ENCODE data around the gene ABHD8.

Gene ABHD8

GRCh38 chr19:17311455-17312188, 8.4 kb upstream of the ABHD8 start:
- no peak overlapping the region for H2AFZ ChIP-seq (ENCODE audit: low read length)
- peaks cover 56% of the 10 kb centered on the region for H3K79me2 ChIP-seq (ENCODE audit: insufficient read depth, low read length)
- peaks cover 29% of the 10 kb centered on the region for H4K20me1 ChIP-seq (ENCODE audit: insufficient read depth, low read length, poor library complexity, severe bottlenecking)
- H3K4me2 ChIP-seq (ENCODE audit: low read depth, low read length, poor library complexity, severe bottlenecking) = peak overlapping the region; percentile 81
- H3K27me3 ChIP-seq (ENCODE audit: insufficient read depth, low read length, poor library complexity, severe bottlenecking) = peaks cover 4% of the 10 kb centered on the region
- H3K4me1 ChIP-seq (ENCODE audit: insufficient read depth, low read length, poor library complexity, severe bottlenecking) = peaks cover 16% of the 10 kb centered on the region
- H3K36me3 ChIP-seq (ENCODE audit: insufficient read depth, low read length) = peaks cover 23% of the 10 kb centered on the region; the same call in 1 of the 2 replicates
- peak overlapping the region; percentile 36 for H3K4me3 ChIP-seq (ENCODE audit: low read length, poor library complexity, severe bottlenecking)
- H3K9me3 ChIP-seq (ENCODE audit: insufficient read depth, low read depth, low read length) = no peaks in the 10 kb centered on the region
- no peak for TF ChIP-seq EZH2phosphoT487 (IDR thresholded peaks at IDR 0.05; ENCODE audit: borderline replicate concordance)
- no peak for TF ChIP-seq CTCF (conservative IDR thresholded peaks at IDR 0.05; ENCODE audit: low read length)
- no peak overlapping the region for H3K9ac ChIP-seq (ENCODE audit: low read depth, low read length, poor library complexity, severe bottlenecking)
- H3K9me2 ChIP-seq (replicated peaks; ENCODE audit: low read depth, low read length) = no peaks in the 10 kb centered on the region
- H3F3A ChIP-seq (ENCODE audit: low read depth) = no peaks in the 10 kb centered on the region

GRCh38 chr19:17309965-17310461, 6.8 kb upstream of the ABHD8 start:
- H3K36me3 ChIP-seq (ENCODE audit: insufficient read depth, low read length) = peaks cover 13% of the 10 kb centered on the region; the same call in 1 of the 2 replicates
- H3K9me3 ChIP-seq (ENCODE audit: insufficient read depth, low read depth, low read length) = no peaks in the 10 kb centered on the region
- TF ChIP-seq EZH2phosphoT487 (IDR thresholded peaks at IDR 0.05; ENCODE audit: borderline replicate concordance) (no peak), CTCF (conservative IDR thresholded peaks at IDR 0.05; ENCODE audit: low read length) (no peak)
- no peaks in the 10 kb centered on the region for H3K9me2 ChIP-seq (replicated peaks; ENCODE audit: low read depth, low read length)
- peak overlapping the region; percentile 92 for H3K4me3 ChIP-seq (ENCODE audit: low read length, poor library complexity, severe bottlenecking)
- peaks cover 20% of the 10 kb centered on the region for H3K4me1 ChIP-seq (ENCODE audit: insufficient read depth, low read length, poor library complexity, severe bottlenecking)
- peaks cover 4% of the 10 kb centered on the region for H3K27me3 ChIP-seq (ENCODE audit: insufficient read depth, low read length, poor library complexity, severe bottlenecking)
- no peak overlapping the region for H2AFZ ChIP-seq (ENCODE audit: low read length)
- peaks cover 3% of the 10 kb centered on the region; the same call in 1 of the 2 replicates for H3F3A ChIP-seq (ENCODE audit: low read depth)
- peaks cover 61% of the 10 kb centered on the region for H3K79me2 ChIP-seq (ENCODE audit: insufficient read depth, low read length)
- H3K9ac ChIP-seq (ENCODE audit: low read depth, low read length, poor library complexity, severe bottlenecking) = peak overlapping the region; percentile 90
- peak overlapping the region; percentile 81 for H3K4me2 ChIP-seq (ENCODE audit: low read depth, low read length, poor library complexity, severe bottlenecking)
- H4K20me1 ChIP-seq (ENCODE audit: insufficient read depth, low read length, poor library complexity, severe bottlenecking) = peaks cover 29% of the 10 kb centered on the region

- Histone ChIP-seq H2AFZ (ENCODE audit: low read length) (peak within 1 kb of the TSS; percentile 16; the same call in 1 of the 2 replicates), H3K36me3 (ENCODE audit: insufficient read depth, low read length) (peaks cover 8% of the 10 kb centered on the region; the same call in 1 of the 2 replicates), H3K9ac (ENCODE audit: low read depth, low read length, poor library complexity, severe bottlenecking) (peak within 1 kb of the TSS; percentile 90), H4K20me1 (ENCODE audit: insufficient read depth, low read length, poor library complexity, severe bottlenecking) (peaks cover 29% of the 10 kb centered on the region), H3K79me2 (ENCODE audit: insufficient read depth, low read length) (peaks cover 61% of the 10 kb centered on the region), H3K9me3 (ENCODE audit: insufficient read depth, low read depth, low read length) (no peaks in the 10 kb centered on the region), H3F3A (ENCODE audit: low read depth) (peaks cover 4% of the 10 kb centered on the region; the same call in 1 of the 2 replicates), H3K9me2 (replicated peaks; ENCODE audit: low read depth, low read length) (no peaks in the 10 kb centered on the region), H3K27me3 (ENCODE audit: insufficient read depth, low read length, poor library complexity, severe bottlenecking) (peaks cover 4% of the 10 kb centered on the region), H3K4me2 (ENCODE audit: low read depth, low read length, poor library complexity, severe bottlenecking) (peak within 1 kb of the TSS; percentile 81), H3K4me1 (ENCODE audit: insufficient read depth, low read length, poor library complexity, severe bottlenecking) (peaks cover 25% of the 10 kb centered on the region), H3K4me3 (ENCODE audit: low read length, poor library complexity, severe bottlenecking) (peak within 1 kb of the TSS; percentile 92)
- TF ChIP-seq EZH2phosphoT487 (IDR thresholded peaks at IDR 0.05; ENCODE audit: borderline replicate concordance) (no peak), CTCF (conservative IDR thresholded peaks at IDR 0.05; ENCODE audit: low read length) (no peak)
Measured at GRCh38 chr19:17309198-17309964, 6.2 kb upstream of the ABHD8 start, which contains the start of gene DDA1. Gene DDA1 (plus strand): TSS chr19:17309563. CDS start chr19:17309655, 92 bp downstream.

All from Loucy (cell line).